Activated naive CD4-positive, alpha-beta T cell treated with Interleukin-2 at 50 U/mL for 16 hours (primary cell): ENCODE data around the gene GAGE12J.
"Not testable (repeated sequence)": the region's sequence is repeated elsewhere in the genome, so short reads cannot be mapped to it uniquely, and the experiment has no call there.

ENCODE experiments used
- DNase-seq: peaks from one replicate; pipeline ENCODE4 v3.0.0-alpha.2; 2020

Gene GAGE12J

GRCh38 chrX:49312176-49312575 is 9.7 kb upstream of the GAGE12J start:
- no peak for DNase-seq

- DNase-seq = no peak
Measured at GRCh38 chrX:49316085-49316484, 5.8 kb upstream of the GAGE12J start.

- not testable (repeated sequence) for DNase-seq
Measured at GRCh38 chrX:49322266-49322665, 429 bp downstream of the GAGE12J start.

GRCh38 chrX:49323735-49324134 is 1.9 kb downstream of the GAGE12J start:
- not testable (repeated sequence) for DNase-seq

- DNase-seq = not testable (repeated sequence)
Measured at GRCh38 chrX:49330421-49330820, 8.6 kb downstream of the GAGE12J start.

- not testable (repeated sequence) for DNase-seq
Measured at GRCh38 chrX:49331282-49331681, 9.4 kb downstream of the GAGE12J start, which contains the start of gene GAGE13. Gene GAGE13 (plus strand): TSS chrX:49331582. CDS start chrX:49332738, 1,156 bp downstream.

DNA sequence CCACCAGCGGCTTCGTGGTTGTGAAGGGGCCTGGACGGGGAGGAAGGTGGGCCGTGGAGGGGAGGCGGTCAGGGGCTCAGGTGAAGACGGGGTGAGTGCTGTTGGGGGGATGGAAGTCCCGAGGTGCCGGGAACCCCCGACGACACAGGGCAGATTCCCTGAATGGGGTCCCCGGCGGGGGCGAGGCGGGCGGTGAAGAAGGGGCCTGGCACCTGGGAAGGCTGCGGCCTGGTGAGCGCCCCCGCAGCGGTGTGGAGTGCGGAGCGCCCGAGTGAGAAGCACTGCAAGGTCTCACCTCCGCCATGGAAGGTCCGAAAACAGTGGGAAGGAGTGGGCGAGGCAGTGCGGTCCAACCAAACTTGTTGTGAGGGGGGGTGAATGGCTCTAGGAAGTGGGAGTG is 10.0 kb downstream of the GAGE12J start:
- DNase-seq = not testable (repeated sequence)

DNA sequence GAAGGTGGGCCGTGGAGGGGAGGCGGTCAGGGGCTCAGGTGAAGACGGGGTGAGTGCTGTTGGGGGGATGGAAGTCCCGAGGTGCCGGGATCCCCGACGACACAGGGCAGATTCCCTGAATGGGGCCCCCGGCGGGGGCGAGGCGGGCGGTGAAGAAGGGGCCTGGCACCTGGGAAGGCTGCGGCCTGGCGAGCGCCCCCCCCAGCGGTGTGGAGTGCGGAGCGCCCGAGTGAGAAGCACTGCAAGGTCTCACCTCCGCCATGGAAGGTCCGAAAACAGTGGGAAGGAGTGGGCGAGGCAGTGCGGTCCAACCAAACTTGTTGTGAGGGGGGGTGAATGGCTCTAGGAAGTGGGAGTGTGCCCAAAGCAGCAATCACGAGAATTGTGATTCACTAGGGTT is 19.6 kb downstream of the GAGE12J start:
- DNase-seq = not testable (repeated sequence)

DNA sequence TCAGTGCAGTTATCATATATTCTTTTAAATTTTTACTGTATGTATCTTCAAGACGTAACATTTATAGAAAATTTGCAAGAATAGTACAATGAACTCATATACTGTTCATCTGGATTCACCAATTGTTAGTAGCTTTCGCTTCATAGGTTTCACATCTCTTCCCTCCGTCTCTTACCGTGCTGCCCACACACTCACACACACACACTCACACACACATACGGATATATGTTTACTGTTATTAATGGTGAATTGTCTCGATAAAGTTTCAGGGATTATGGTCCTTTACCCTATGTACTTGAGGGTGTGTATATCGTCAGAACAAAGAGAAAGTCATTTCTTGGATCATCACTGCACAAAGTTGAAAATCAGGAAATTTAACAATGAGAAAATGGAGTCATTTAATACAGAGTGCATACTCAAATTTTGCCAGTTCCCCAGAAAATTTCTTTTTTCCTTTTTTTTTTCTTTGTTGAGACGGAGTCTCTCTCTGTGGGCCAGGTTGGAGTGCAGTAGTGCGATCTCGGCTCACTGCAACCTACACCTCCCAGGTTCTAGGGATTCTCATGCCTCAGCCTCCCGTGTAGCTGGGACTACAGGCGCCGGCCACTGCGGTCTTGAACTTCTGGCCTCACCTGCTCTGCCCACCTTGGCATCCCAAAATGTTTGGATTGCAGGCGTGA is 22.8 kb downstream of the GAGE12J start:
- not testable (repeated sequence) for DNase-seq

DNA sequence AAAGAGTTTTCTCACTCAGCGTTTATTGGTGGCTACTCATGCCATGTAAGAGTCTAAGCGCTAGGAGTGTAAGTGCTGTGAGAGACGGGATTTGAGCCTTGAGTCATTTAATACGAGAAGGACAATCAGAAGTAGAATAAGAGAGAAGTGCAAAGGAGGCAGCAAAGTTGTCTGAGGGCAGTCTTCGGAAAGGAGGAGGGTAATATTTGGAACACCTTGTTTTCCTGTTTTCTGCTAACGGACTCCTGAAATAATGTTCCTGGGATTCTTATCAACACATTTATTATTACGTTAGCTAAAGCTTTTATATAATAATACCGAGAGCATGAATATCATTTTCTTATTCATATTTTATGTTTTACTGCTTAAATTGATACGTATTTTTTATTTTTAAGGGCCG is 23.6 kb downstream of the GAGE12J start:
- DNase-seq = not testable (repeated sequence)

DNA sequence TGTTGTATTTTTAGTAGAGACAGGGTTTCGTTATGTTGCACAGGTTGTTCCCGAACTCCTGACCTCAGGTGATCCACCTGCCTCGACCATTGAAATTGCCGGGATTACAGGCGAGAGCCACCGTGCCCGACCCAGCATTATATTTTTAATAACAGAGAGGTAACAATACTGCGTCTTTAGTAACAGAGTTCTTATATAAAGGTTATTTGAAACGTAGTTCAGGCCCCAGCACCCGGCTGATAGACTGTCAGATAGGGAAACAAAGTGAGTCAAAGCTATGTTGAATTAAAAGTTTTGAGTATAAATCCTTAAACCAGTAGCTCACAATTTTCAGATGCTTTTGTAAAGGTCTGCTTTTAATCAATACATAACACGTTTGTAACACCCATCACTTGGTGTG is 24.3 kb downstream of the GAGE12J start:
- not testable (repeated sequence) for DNase-seq
